IPS-20b (cell line): Measurements from ENCODE around the gene OTOP2.
A peak's percentile ranks its signal among the peaks of the same experiment; 100 is the strongest.

Source experiments
- H3K27ac ChIP-seq: one replicate; pipeline ENCODE4 v1.5.1; 2013; ENCODE audit warnings: low read length
- H3K27me3 ChIP-seq: 2 replicates; pipeline ENCODE4 v1.6.1; 2013; ENCODE audit warnings: mild to moderate bottlenecking, low read length, inconsistent platforms; ENCODE audit not compliant: insufficient read depth
- H3K36me3 ChIP-seq: 2 replicates; pipeline ENCODE4 v1.6.1; 2013; ENCODE audit warnings: low read depth, mild to moderate bottlenecking, inconsistent platforms, low read length, moderate library complexity; ENCODE audit not compliant: insufficient read depth
- H3K4me1 ChIP-seq: 2 replicates; pipeline ENCODE4 v1.6.1; 2013; ENCODE audit warnings: mild to moderate bottlenecking, control low read depth, inconsistent platforms, low read length, moderate library complexity; ENCODE audit not compliant: insufficient read depth
- H3K4me3 ChIP-seq: 2 replicates; pipeline ENCODE4 v1.5.1; 2013; ENCODE audit warnings: mild to moderate bottlenecking, low read length, inconsistent platforms
- H3K9ac ChIP-seq: 2 replicates; pipeline ENCODE4 v1.6.1; 2013; ENCODE audit warnings: low read depth, mild to moderate bottlenecking, inconsistent platforms, low read length, moderate library complexity
- H3K9me3 ChIP-seq: 2 replicates; pipeline ENCODE4 v1.6.1; 2013; ENCODE audit warnings: mild to moderate bottlenecking, low read depth, low read length, inconsistent platforms; ENCODE audit not compliant: insufficient read depth

OTOP2 gene

DNA sequence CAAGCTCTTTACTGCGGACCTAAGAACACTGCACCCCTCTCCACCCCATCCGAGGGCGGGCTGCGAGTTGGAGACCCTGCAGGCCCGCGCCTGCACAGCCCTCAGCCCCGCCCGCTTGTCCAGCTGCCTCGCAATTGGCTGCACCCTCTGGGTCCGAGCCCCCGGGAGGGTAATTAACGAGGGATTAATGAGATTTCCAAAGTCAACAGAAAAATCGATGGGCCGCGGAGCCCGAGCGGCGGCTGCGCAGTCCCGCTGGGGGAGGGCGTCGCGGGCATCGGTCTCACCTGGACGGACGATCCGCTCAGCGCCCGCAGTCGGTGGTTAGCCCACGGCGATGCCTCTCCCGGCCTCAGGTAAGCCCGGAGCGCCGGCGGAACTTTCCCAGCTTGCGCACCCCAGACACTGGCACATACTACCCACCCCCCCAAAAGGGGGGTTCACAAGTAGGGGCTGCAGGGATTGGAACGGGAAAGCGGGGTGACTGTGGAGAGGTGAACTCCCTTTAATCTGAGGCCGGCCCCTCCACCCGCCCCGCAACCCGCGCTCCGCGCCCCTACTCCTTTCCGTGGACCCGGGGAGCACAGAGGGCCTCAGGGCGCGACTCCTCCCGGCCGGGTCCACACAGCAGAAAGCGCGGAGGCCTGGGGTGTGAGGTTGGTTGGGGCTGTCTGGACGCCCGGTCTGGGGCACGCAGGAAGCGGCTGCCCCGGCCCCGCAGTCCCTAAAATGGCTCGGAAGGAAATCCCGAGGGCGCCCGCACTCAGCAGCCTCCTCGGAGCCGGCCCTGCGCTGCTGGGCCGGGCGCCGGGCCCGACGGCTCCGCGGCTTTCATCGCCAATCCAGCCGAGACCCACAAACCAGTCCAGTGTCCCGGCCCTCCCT, 11.8 kb downstream of the OTOP2 start, which contains the start of gene OTOP3:
Gene OTOP3 (plus strand): TSS at position 314 of the 885 bp plus-strand sequence. CDS start 24 bp downstream, at position 338.
- H3K9me3 ChIP-seq, result no peaks in the 10 kb centered on the region
- H3K27me3 ChIP-seq, result peaks cover 96% of the 10 kb centered on the region
- no peak within 1 kb of the TSS for H3K27ac ChIP-seq
- no peaks in the 10 kb centered on the region for H3K36me3 ChIP-seq
- H3K9ac ChIP-seq, result no peak within 1 kb of the TSS
- no peaks in the 10 kb centered on the region for H3K4me1 ChIP-seq
- H3K4me3 ChIP-seq, result peak within 1 kb of the TSS; percentile 55; the same call in 1 of the 2 replicates

DNA sequence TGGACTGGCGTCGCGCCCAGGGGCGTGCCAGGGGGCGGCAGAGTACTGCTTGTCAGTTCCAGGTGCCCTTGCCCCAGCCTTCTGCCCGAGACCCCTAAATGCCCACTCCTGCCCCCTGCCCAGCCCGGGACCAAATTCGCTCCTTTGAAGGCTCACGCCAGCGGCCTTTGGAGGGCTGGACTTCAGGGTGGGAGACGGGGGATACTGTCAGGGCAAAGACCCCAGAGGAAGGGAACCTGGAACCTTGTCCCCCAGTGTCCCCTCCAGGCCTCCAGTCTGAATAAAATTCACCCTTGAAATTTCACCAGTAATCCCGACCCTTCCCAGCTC, 12.4 kb downstream of the OTOP2 start:
- Histone ChIP-seq H3K27ac (no peak overlapping the region), H3K4me1 (no peaks in the 10 kb centered on the region), H3K9me3 (no peaks in the 10 kb centered on the region), H3K4me3 (no peak overlapping the region), H3K9ac (no peak overlapping the region), H3K36me3 (no peaks in the 10 kb centered on the region), H3K27me3 (peaks cover 96% of the 10 kb centered on the region)

DNA sequence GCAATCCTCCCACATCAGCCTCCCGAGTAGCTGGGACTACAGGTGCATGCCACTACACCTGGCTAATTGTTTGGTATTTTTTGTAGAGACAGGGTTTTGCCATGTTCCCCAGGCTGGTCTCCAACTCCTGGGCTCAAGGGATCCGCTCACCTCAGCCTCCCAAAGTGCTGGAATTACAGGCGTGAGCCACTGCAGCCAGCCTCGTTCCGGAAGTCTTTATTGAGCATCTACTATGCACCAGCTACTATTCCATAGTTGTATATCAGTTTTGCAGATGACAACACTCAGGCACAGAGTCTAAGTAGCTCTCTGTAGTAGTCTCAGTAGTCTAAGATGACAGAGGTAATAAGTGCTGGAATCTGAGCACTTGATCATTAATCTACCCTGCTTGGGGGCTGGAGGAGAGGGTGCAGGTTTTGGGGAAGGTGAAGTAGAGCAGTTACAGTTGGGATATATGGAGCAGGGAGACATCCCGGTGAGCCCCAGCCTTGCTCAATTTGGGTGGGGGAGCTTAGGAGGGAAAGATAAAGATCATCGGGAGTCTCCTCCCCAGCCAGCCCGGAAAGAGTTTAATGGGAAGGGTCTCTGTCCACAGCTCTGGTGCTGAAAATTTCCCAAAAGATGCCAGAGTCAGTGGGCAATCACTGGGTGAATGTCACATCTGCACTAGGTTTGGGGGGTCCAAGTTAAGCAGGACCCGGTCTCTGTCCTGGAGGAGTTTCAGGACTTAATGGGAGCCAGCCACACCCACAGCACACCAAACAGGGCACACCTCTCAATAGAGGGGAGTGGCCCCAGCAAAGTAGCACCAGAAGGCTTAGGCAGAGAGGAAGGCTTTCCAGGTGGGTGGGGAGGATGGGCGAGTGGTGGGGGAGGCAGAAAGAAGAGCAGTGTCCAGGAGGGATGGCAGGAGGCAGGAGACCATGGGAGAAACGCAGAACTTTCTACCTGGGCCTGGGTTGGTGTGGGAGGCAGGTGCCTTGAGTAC, 13.3 kb downstream of the OTOP2 start:
- no peaks in the 10 kb centered on the region for H3K36me3 ChIP-seq
- H3K4me1 ChIP-seq, result no peaks in the 10 kb centered on the region
- no peak overlapping the region for H3K4me3 ChIP-seq
- H3K27ac ChIP-seq, result no peak overlapping the region
- no peaks in the 10 kb centered on the region for H3K9me3 ChIP-seq
- no peak overlapping the region for H3K9ac ChIP-seq
- H3K27me3 ChIP-seq, result peaks cover 92% of the 10 kb centered on the region

DNA sequence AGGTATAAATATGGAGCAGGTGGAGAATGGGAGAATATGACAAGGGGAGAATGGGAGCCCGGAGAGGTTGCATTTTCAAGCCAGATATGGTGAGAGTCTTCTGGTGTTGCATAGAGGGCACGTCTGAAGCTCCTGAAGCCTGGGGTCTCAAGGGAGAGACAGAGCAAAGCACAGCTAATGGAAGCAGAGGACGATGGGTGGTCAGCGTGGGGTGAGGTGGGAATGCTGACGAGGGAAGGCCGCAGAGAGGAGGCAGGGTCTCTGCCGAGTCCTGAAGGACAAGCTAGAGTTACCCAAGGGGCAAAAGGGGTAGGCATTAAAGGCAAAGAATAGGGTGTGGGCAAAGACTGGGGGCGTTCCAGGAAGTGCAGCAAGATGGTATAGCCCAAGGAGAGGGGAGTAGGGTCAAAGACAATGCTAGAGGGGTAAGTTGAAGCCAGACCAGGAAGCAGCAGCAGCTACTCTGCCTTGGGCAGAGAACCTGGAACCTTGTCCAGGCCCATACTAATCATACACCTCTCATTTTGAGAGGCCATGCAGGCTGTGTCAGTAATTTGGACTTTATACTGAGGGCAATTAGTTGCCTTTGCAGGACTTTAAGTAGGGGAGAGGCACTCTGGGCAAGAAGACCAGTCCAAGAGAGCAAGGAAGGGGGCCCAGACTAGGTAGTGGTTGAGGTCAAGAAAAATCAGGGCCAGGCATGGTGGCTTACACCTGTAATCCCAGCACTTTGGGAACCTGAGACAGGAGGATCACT, 14.3 kb downstream of the OTOP2 start:
- Histone ChIP-seq H3K9me3 (no peaks in the 10 kb centered on the region), H3K27me3 (peaks cover 82% of the 10 kb centered on the region), H3K9ac (no peak overlapping the region), H3K36me3 (no peaks in the 10 kb centered on the region), H3K4me1 (no peaks in the 10 kb centered on the region), H3K27ac (no peak overlapping the region), H3K4me3 (no peak overlapping the region)

DNA sequence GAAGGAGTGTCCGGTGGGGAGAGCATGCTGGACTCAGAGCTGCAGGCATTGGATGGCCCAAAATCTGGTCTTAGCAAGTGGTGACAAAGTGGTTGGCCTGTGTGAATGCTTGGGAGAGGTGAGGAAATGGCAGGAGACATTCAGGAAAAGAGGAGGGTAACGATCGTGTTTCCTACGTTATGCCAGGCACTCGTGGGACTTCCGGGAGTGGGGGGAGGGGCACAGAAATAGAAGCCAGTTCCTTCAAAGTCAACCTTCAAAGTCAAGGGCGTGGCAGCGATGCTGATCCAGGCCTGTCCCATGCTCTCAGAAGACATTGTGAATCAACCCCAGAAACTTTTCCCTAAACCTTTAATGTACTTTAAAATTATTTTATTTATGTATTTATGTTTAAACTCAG, 15.5 kb downstream of the OTOP2 start:
- Histone ChIP-seq H3K4me1 (no peaks in the 10 kb centered on the region; the same call in 1 of the 2 replicates), H3K4me3 (no peak overlapping the region), H3K27me3 (peaks cover 70% of the 10 kb centered on the region), H3K9ac (no peak overlapping the region), H3K36me3 (no peaks in the 10 kb centered on the region), H3K9me3 (no peaks in the 10 kb centered on the region), H3K27ac (no peak overlapping the region)

DNA sequence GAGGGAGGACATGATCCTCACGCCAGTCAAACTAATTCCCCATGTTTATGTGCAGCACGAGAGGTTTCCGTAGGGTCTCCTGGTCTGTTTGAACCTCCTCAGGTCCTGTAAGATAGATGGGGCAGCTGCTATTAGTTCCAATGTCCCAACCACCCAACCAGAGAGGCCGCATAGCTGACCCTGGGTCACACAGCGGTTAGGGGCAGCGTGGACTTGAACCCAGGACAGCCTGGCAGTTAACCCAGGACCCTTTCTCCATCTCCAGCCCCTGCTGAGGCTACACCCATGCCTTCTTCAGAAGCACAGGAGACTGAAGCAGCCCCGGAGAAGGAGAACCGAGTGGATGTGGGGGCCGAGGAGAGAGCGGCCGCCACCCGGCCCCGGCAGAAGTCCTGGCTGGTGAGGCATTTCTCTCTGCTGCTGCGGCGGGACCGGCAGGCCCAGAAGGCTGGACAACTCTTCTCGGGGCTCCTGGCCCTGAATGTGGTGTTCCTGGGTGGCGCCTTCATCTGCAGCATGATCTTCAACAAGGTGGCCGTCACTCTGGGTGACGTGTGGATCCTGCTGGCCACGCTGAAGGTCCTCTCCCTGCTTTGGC, 17.2 kb downstream of the OTOP2 start:
- H3K27ac ChIP-seq, result no peak overlapping the region
- no peaks in the 10 kb centered on the region for H3K36me3 ChIP-seq
- no peak overlapping the region for H3K9ac ChIP-seq
- no peaks in the 10 kb centered on the region for H3K9me3 ChIP-seq
- H3K27me3 ChIP-seq, result peaks cover 53% of the 10 kb centered on the region
- H3K4me1 ChIP-seq, result no peaks in the 10 kb centered on the region; the same call in 1 of the 2 replicates
- H3K4me3 ChIP-seq, result no peak overlapping the region

DNA sequence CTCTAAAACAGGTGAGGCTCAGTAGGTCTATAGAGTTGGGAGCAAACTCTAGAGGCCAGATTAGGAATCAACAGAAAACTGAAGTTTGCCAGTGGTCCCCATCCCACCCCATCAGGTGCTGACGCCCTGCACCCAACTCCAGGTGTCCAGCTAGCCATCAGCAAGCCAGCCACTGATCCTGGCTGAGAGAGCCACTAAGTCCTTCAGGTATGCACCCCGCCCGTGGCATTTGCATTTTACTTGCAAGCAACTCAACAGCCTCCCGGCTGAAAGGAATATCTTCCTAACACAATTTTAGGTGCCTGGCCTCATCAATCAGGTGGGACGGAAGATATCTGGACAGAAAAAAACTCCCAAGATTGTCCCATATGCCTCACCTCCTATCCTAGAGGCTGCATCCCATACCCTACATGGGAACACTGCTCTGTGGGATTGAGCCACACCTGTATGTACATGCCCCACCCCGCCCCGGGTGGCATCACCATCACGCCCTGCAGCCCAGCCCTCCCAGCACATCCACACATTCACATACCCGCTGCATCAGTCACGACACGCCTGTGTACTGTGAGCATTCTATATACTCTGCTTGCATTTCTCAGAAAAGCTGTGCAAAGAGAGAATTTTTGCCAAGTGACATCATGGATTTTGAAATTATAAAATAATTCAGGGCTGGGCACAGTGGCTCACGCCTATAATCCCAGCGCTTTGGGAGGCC, 19.9 kb downstream of the OTOP2 start:
- Histone ChIP-seq H3K27me3 (peaks cover 29% of the 10 kb centered on the region), H3K9ac (no peak overlapping the region), H3K36me3 (no peaks in the 10 kb centered on the region), H3K9me3 (no peaks in the 10 kb centered on the region), H3K27ac (no peak overlapping the region), H3K4me3 (no peak overlapping the region), H3K4me1 (no peaks in the 10 kb centered on the region; the same call in 1 of the 2 replicates)

DNA sequence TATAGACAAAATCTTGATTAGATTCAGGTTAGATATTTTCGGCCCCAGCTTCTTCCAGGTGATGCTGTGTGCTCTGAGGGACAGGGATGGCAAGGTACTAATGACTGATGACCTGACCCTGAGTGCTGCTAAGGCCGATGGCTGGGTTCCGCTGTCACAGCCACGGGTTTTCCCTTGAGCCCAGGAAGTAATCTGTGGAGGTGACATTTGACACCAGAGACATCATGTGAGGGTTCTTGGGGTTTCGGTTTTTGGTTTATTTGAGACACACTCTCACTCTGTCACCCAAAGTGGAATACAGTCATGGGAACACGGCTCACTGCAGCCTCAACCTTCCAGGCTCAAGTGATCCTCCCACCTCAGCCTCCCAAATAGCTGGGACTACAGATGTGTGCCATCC, 21.5 kb downstream of the OTOP2 start:
- H3K4me3 ChIP-seq, result no peak overlapping the region
- H3K36me3 ChIP-seq, result no peaks in the 10 kb centered on the region
- no peaks in the 10 kb centered on the region for H3K9me3 ChIP-seq
- H3K27me3 ChIP-seq, result peaks cover 17% of the 10 kb centered on the region
- H3K9ac ChIP-seq, result no peak overlapping the region
- no peaks in the 10 kb centered on the region; the same call in 1 of the 2 replicates for H3K4me1 ChIP-seq
- no peak overlapping the region for H3K27ac ChIP-seq

DNA sequence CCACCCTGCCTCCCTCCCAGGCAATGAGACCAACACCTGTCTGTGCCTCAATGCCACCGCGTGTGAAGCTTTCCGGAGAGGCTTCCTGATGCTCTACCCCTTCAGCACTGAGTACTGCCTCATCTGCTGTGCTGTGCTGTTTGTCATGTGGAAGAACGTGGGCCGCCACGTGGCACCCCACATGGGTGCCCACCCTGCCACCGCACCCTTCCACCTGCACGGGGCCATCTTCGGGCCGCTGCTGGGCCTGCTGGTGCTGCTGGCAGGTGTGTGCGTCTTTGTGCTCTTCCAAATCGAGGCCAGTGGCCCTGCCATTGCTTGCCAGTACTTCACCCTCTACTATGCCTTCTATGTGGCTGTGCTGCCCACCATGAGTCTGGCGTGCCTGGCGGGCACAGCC, 22.6 kb downstream of the OTOP2 start:
- no peak overlapping the region for H3K9ac ChIP-seq
- no peaks in the 10 kb centered on the region for H3K9me3 ChIP-seq
- H3K4me1 ChIP-seq, result no peaks in the 10 kb centered on the region; the same call in 1 of the 2 replicates
- no peak overlapping the region for H3K4me3 ChIP-seq
- H3K27ac ChIP-seq, result no peak overlapping the region
- no peaks in the 10 kb centered on the region for H3K36me3 ChIP-seq
- H3K27me3 ChIP-seq, result peaks cover 8% of the 10 kb centered on the region; the same call in 1 of the 2 replicates

DNA sequence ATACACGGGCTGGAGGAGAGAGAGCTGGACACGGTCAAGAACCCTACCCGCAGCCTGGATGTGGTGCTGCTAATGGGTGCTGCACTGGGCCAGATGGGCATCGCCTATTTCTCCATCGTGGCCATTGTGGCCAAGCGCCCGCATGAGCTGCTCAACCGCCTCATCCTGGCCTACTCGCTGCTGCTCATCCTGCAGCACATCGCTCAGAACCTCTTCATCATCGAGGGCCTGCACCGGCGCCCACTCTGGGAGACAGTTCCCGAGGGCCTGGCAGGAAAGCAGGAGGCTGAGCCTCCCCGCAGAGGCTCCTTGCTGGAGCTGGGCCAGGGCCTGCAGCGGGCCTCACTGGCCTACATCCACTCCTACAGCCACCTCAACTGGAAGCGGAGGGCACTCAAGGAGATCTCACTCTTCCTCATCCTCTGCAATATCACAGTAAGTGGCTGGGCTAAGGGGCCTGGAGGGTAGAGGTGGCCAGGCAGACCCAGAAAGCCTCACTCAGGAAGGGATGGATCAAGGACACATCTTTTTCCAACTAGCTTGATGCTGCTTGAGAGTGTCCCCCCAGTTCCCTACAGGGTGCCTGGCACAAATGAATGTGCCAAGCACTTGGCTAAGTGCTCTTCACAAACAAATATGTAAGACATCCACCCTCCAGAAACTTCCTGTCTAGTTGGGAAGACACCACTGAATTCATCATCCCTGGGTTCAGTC, 23.1 kb downstream of the OTOP2 start:
- no peaks in the 10 kb centered on the region; the same call in 1 of the 2 replicates for H3K4me1 ChIP-seq
- H3K27me3 ChIP-seq, result peaks cover 4% of the 10 kb centered on the region
- H3K36me3 ChIP-seq, result no peaks in the 10 kb centered on the region
- no peak overlapping the region for H3K4me3 ChIP-seq
- H3K27ac ChIP-seq, result no peak overlapping the region
- no peaks in the 10 kb centered on the region for H3K9me3 ChIP-seq
- no peak overlapping the region for H3K9ac ChIP-seq
